ENCODE measurements around the gene LAMTOR1.

DNA sequence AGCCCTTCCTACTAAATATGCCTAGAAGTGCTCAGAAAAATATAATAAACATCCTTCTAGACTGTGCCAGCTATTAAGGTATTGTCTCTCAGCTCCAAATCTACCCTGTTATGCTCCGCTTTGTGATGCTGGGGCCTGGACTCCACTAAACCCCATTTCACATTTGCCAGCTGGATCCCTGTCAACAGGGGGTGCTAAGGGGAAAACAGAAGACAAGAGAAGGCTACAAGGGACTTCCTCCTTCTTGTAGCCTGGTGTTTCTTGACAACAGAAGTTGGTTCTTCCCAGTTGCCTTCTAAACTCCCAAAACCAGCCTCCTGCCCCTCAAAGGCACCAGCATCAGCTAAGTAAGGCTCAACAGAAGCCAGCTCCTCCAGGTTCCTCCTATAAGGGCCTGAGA lies 28.0 kb downstream of the LAMTOR1 start:
- no peak for TF ChIP-seq POLR2A (IDR thresholded peaks at IDR 0.05)
- TF ChIP-seq, protein P1, sequence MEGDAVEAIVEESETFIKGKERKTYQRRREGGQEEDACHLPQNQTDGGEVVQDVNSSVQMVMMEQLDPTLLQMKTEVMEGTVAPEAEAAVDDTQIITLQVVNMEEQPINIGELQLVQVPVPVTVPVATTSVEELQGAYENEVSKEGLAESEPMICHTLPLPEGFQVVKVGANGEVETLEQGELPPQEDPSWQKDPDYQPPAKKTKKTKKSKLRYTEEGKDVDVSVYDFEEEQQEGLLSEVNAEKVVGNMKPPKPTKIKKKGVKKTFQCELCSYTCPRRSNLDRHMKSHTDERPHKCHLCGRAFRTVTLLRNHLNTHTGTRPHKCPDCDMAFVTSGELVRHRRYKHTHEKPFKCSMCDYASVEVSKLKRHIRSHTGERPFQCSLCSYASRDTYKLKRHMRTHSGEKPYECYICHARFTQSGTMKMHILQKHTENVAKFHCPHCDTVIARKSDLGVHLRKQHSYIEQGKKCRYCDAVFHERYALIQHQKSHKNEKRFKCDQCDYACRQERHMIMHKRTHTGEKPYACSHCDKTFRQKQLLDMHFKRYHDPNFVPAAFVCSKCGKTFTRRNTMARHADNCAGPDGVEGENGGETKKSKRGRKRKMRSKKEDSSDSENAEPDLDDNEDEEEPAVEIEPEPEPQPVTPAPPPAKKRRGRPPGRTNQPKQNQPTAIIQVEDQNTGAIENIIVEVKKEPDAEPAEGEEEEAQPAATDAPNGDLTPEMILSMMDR (IDR thresholded peaks at IDR 0.05), result no peak

All from prostate gland (tissue), 2 donors.